Calu3 (cell line): Measurements from ENCODE around the gene ATP2C2. TPM values are rescaled to one million over a fixed set of nuclear protein-coding genes. Genes with fewer than 3 reads are reported as not detected.

Source experiments
- BruUV-seq: library from RNA; stranded (reverse); fragments of 400-500 nt; replicated peaks from 2 replicates; lab custom pipeline; 2021; lab: Mats Ljungman, UMichigan
- CTCF ChIA-PET: fragments of 300-600 bp; sonication (Branson Sonifier 250); formaldehyde crosslinking; loops from one replicate; lab custom pipeline; 2022; ENCODE audit warnings: antibody characterized with exemption; lab: Charles Lee
- DNase-seq: peaks from one replicate; pipeline ENCODE4 v3.0.0; 2022
- H3K27ac Mint-ChIP-seq: one replicate; pipeline ENCODE4 v1.8.0; 2022; ENCODE audit warnings: mixed read lengths; ENCODE audit not compliant: unreplicated experiment
- H3K27me3 Mint-ChIP-seq: one replicate; pipeline ENCODE4 v1.8.0; 2022; ENCODE audit warnings: mixed read lengths; ENCODE audit not compliant: unreplicated experiment
- H3K36me3 Mint-ChIP-seq: one replicate; pipeline ENCODE4 v1.8.0; 2022; ENCODE audit warnings: mild to moderate bottlenecking, moderate library complexity, mixed read lengths; ENCODE audit not compliant: insufficient read depth, unreplicated experiment
- H3K4me1 Mint-ChIP-seq: one replicate; pipeline ENCODE4 v1.8.0; 2022; ENCODE audit warnings: mild to moderate bottlenecking, low read depth, mixed read lengths; ENCODE audit not compliant: unreplicated experiment
- H3K4me3 Mint-ChIP-seq: one replicate; pipeline ENCODE4 v1.8.0; 2022; ENCODE audit warnings: mild to moderate bottlenecking, low read depth, moderate library complexity, mixed read lengths; ENCODE audit not compliant: unreplicated experiment
- H3K9me3 Mint-ChIP-seq: one replicate; pipeline ENCODE4 v1.8.0; 2022; ENCODE audit warnings: low read depth, mixed read lengths; ENCODE audit not compliant: unreplicated experiment
- CTCF ChIP-seq: fragments of 200-600 bp; IDR thresholded peaks from one replicate; pipeline ENCODE4 v1.8.0; 2022; ENCODE audit warnings: antibody characterized with exemption; ENCODE audit not compliant: unreplicated experiment
- intact Hi-C: fragments of 100-400 bp; cut with micrococcal nuclease; formaldehyde crosslinking; loops from one replicate; pipeline ENCODE4 v1.10.0; 2022; ENCODE audit not compliant: unreplicated experiment
- total RNA-seq: library from RNA; stranded (reverse); gene quantifications from 2 replicates; pipeline ENCODE4 v1.2.3, GENCODE V29; 2022

ATP2C2 gene
- total RNA-seq, 1 experiment from 2014 or later = 30.5 TPM

GRCh38 chr16:84421081-84421937 is 53.0 kb downstream of the ATP2C2 start:
- CTCF ChIA-PET = no interaction called here
- intact Hi-C loops = no loop called here
- H3K4me1 Mint-ChIP-seq = no peaks in the 10 kb centered on the region
- no peaks in the 10 kb centered on the region for H3K9me3 Mint-ChIP-seq
- no peak for TF ChIP-seq CTCF
- no peak overlapping the region for H3K27ac Mint-ChIP-seq
- H3K36me3 Mint-ChIP-seq = no peaks in the 10 kb centered on the region
- no peaks in the 10 kb centered on the region for H3K27me3 Mint-ChIP-seq
- no peak overlapping the region for H3K4me3 Mint-ChIP-seq
- DNase-seq = no peak
- BruUV-seq = no TSS peak

- intact Hi-C loops = no loop called here
- TF ChIP-seq CTCF = no peak
- no peak overlapping the region for H3K27ac Mint-ChIP-seq
- H3K4me1 Mint-ChIP-seq = no peaks in the 10 kb centered on the region
- H3K4me3 Mint-ChIP-seq = no peak overlapping the region
- CTCF ChIA-PET = no interaction called here
- no peaks in the 10 kb centered on the region for H3K9me3 Mint-ChIP-seq
- no peaks in the 10 kb centered on the region for H3K36me3 Mint-ChIP-seq
- H3K27me3 Mint-ChIP-seq = no peaks in the 10 kb centered on the region
- BruUV-seq = no TSS peak
- no peak for DNase-seq
Observed at GRCh38 chr16:84421938-84422220, 53.5 kb downstream of the ATP2C2 start.

GRCh38 chr16:84423416-84423837 is 55.1 kb downstream of the ATP2C2 start:
- H3K36me3 Mint-ChIP-seq = no peaks in the 10 kb centered on the region
- no peak overlapping the region for H3K27ac Mint-ChIP-seq
- DNase-seq = no peak
- no peak overlapping the region for H3K4me3 Mint-ChIP-seq
- TF ChIP-seq CTCF = no peak
- H3K9me3 Mint-ChIP-seq = no peaks in the 10 kb centered on the region
- no peaks in the 10 kb centered on the region for H3K27me3 Mint-ChIP-seq
- BruUV-seq = no TSS peak
- H3K4me1 Mint-ChIP-seq = no peaks in the 10 kb centered on the region
- intact Hi-C loops = no loop called here
- CTCF ChIA-PET = no interaction called here

- Mint-ChIP-seq H3K9me3 (no peaks in the 10 kb centered on the region), H3K4me3 (no peak overlapping the region), H3K36me3 (no peaks in the 10 kb centered on the region), H3K27ac (no peak overlapping the region), H3K27me3 (no peaks in the 10 kb centered on the region), H3K4me1 (no peaks in the 10 kb centered on the region)
- BruUV-seq = no TSS peak
- CTCF ChIA-PET = no interaction called here
- TF ChIP-seq CTCF = no peak
- intact Hi-C loops = no loop called here
- DNase-seq = no peak
Observed at GRCh38 chr16:84425696-84426095, 57.4 kb downstream of the ATP2C2 start.
